NCI-H1048 (cell line): ENCODE results near the gene IMMP2L.

Experiments
- DNase-seq: peaks from one replicate; lab custom pipeline; 2025; lab: John Stamatoyannopoulos, UW

The IMMP2L gene

GRCh38 chr7:110867771-110868170 lies 694.5 kb downstream of the IMMP2L start:
- no peak for DNase-seq

- DNase-seq = no peak
These were observed 699.0 kb downstream of the IMMP2L start for GRCh38 chr7:110863258-110863657.

GRCh38 chr7:110861163-110861562 lies 701.1 kb downstream of the IMMP2L start:
- DNase-seq = no peak

- DNase-seq = no peak
These were observed 705.2 kb downstream of the IMMP2L start for GRCh38 chr7:110857106-110857505.

- DNase-seq = no peak
These were observed 705.6 kb downstream of the IMMP2L start for GRCh38 chr7:110856704-110857103.

- DNase-seq = no peak
These were observed 707.6 kb downstream of the IMMP2L start for GRCh38 chr7:110854651-110855050.

GRCh38 chr7:110854166-110854565 lies 708.1 kb downstream of the IMMP2L start:
- DNase-seq = no peak

GRCh38 chr7:110853263-110853662 lies 709.0 kb downstream of the IMMP2L start:
- DNase-seq = no peak

- no peak for DNase-seq
These were observed 709.9 kb downstream of the IMMP2L start for GRCh38 chr7:110852156-110852940.

- no peak for DNase-seq
These were observed 712.1 kb downstream of the IMMP2L start for GRCh38 chr7:110850224-110850623.

GRCh38 chr7:110842796-110843195 lies 719.5 kb downstream of the IMMP2L start:
- no peak for DNase-seq

- no peak for DNase-seq
These were observed 720.3 kb downstream of the IMMP2L start for GRCh38 chr7:110841840-110842545.

- no peak for DNase-seq
These were observed 722.4 kb downstream of the IMMP2L start for GRCh38 chr7:110839866-110840265.

- no peak for DNase-seq
These were observed 726.4 kb downstream of the IMMP2L start for GRCh38 chr7:110835849-110836248.

- no peak for DNase-seq
These were observed 727.1 kb downstream of the IMMP2L start for GRCh38 chr7:110835218-110835617.

GRCh38 chr7:110831419-110831818 lies 730.9 kb downstream of the IMMP2L start:
- DNase-seq = no peak

GRCh38 chr7:110830778-110831177 lies 731.5 kb downstream of the IMMP2L start:
- no peak for DNase-seq

GRCh38 chr7:110827936-110828335 lies 734.4 kb downstream of the IMMP2L start:
- no peak for DNase-seq

- DNase-seq = no peak
These were observed 734.9 kb downstream of the IMMP2L start for GRCh38 chr7:110827287-110827855.

GRCh38 chr7:110813986-110814385 lies 748.3 kb downstream of the IMMP2L start:
- no peak for DNase-seq

- DNase-seq = no peak
These were observed 752.5 kb downstream of the IMMP2L start for GRCh38 chr7:110809832-110810231.

GRCh38 chr7:110808361-110808760 lies 753.9 kb downstream of the IMMP2L start:
- no peak for DNase-seq

GRCh38 chr7:110804501-110804900 lies 757.8 kb downstream of the IMMP2L start:
- DNase-seq = no peak
